Esophagus muscularis mucosa (tissue), 4 donors: ENCODE data around the gene TBX3. TPM values are rescaled to one million over a fixed set of nuclear protein-coding genes. Genes with fewer than 3 reads are reported as not detected.

Experiments
- DNase-seq: peaks from one replicate; pipeline ENCODE4 v3.0.0-alpha.2; 2017; ENCODE audit errors: extremely low spot score
- H3K27ac ChIP-seq, 4 donors: fragments of 200-600 bp; sonication (generic); replicated peaks in 1 of 4; 1 replicate in 3 of 4; 2 replicates in 1 of 4; pipeline ENCODE4 v1.5.1; 2016 to 2019; ENCODE audit warnings: mild to moderate bottlenecking in 1 of 4
- H3K27me3 ChIP-seq, 4 donors: fragments of 200-600 bp; sonication (generic); one replicate each; pipeline versions ENCODE4 v1.5.1 to v1.6.0; 2016 to 2019
- H3K36me3 ChIP-seq, 4 donors: fragments of 200-600 bp; sonication (generic); one replicate each; pipeline ENCODE4 v1.5.1; 2016 to 2019
- H3K4me1 ChIP-seq, 4 donors: fragments of 200-600 bp; sonication (generic); one replicate each; pipeline ENCODE4 v1.5.1; 2016 to 2019
- H3K4me3 ChIP-seq, 4 donors: fragments of 200-600 bp; sonication (generic); 1 replicate in 2 of 4; 2 replicates in 2 of 4; pipeline ENCODE4 v1.5.1; 2016 to 2019; ENCODE audit warnings: mild to moderate bottlenecking in 4 of 4, moderate library complexity in 1 of 4
- H3K9me3 ChIP-seq, 4 donors: fragments of 200-600 bp; sonication (generic); 1 replicate in 3 of 4; 2 replicates in 1 of 4; pipeline ENCODE4 v1.5.1; 2016 to 2019
- EP300 ChIP-seq: sonication (generic); formaldehyde crosslinking; IDR thresholded peaks from one replicate; pipeline ENCODE4 v1.6.1; 2017; ENCODE audit warnings: antibody characterized with exemption
- POLR2A ChIP-seq: fragments of 450-650 bp; IDR thresholded peaks from one replicate; pipeline ENCODE4 v1.6.1; 2017; ENCODE audit warnings: antibody characterized with exemption, moderate library complexity, mild to moderate bottlenecking, low read depth
- POLR2AphosphoS5 ChIP-seq, 2 donors: sonication (generic); formaldehyde crosslinking; IDR thresholded peaks; one replicate each; pipeline ENCODE4 v1.6.1; 2017; ENCODE audit warnings: antibody characterized with exemption in 2 of 2
- WGBS: methylation state at CpG from one replicate; pipeline ENCODE4 v1.1.5; 2018; 5-methylcytosine and 5-hydroxymethylcytosine counted together
- intact Hi-C: fragments of 100-400 bp; cut with DNase I; formaldehyde crosslinking; loops from one replicate; pipeline ENCODE4 v1.15.1; 2023
- total RNA-seq, 4 donors: library from RNA; depleted of rRNA; stranded (reverse); fragments of >200 nt; gene quantifications; one replicate each; pipeline versions ENCODE4 v1.1.0 to v1.2.1, GENCODE V29; 2016
- TF ChIP-seq, protein P1 (sequence below), 3 experiments: fragments of 200-600 bp in 2 of 3; fragments of 450-650 bp in 1 of 3; sonication (generic) in 2 of 3; IDR thresholded peaks; one replicate each; pipeline ENCODE4 v1.5.1; 2017 to 2019; ENCODE audit warnings: antibody characterized with exemption in 3 of 3, mild to moderate bottlenecking in 2 of 3, moderate library complexity in 1 of 3

Gene TBX3
- total RNA-seq, 4 donors from 2014 or later, result 5.3 to 10.4 (median 8.6) TPM

DNA sequence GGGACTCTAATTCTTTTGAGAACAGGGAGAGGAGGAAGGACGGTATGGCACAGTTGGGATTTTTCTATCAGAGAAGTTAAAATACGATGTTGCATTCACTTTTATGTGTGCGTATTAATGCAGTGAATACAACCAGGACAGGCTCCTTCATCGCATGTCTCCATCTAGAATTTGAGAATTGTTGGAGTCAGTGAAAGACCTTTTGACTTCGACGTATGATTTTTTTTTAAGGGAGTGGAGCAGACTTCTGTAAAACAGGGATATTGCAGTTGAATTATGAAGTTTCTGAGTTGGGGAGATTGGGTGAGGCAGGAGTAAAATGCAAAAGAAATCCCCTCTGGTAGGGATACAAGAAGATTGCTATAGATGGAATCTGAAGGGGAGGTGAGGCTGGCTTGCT is 9.6 kb upstream of the TBX3 start:
- DNase-seq, result no peak
- TF ChIP-seq POLR2AphosphoS5 (IDR thresholded peaks at IDR 0.05), result no peak
- no peak for TF ChIP-seq POLR2A
- no peak for TF ChIP-seq EP300
- TF ChIP-seq, protein P1, sequence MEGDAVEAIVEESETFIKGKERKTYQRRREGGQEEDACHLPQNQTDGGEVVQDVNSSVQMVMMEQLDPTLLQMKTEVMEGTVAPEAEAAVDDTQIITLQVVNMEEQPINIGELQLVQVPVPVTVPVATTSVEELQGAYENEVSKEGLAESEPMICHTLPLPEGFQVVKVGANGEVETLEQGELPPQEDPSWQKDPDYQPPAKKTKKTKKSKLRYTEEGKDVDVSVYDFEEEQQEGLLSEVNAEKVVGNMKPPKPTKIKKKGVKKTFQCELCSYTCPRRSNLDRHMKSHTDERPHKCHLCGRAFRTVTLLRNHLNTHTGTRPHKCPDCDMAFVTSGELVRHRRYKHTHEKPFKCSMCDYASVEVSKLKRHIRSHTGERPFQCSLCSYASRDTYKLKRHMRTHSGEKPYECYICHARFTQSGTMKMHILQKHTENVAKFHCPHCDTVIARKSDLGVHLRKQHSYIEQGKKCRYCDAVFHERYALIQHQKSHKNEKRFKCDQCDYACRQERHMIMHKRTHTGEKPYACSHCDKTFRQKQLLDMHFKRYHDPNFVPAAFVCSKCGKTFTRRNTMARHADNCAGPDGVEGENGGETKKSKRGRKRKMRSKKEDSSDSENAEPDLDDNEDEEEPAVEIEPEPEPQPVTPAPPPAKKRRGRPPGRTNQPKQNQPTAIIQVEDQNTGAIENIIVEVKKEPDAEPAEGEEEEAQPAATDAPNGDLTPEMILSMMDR (IDR thresholded peaks at IDR 0.05), result no peak
- peaks cover 11 to 32% (median 24%) of the 10 kb centered on the region in 4 donors for H3K4me1 ChIP-seq
- intact Hi-C loops, result no loop called here
- peaks cover 0 to 100% (median 58%) of the 10 kb centered on the region in 4 donors for H3K27me3 ChIP-seq
- H3K4me3 ChIP-seq, result no peak overlapping the region
- no peaks in the 10 kb centered on the region for H3K36me3 ChIP-seq
- 49% methylated on average over 6 of the region's 6 CpGs for WGBS
- no peaks in the 10 kb centered on the region for H3K9me3 ChIP-seq
- H3K27ac ChIP-seq, result no peak overlapping the region

DNA sequence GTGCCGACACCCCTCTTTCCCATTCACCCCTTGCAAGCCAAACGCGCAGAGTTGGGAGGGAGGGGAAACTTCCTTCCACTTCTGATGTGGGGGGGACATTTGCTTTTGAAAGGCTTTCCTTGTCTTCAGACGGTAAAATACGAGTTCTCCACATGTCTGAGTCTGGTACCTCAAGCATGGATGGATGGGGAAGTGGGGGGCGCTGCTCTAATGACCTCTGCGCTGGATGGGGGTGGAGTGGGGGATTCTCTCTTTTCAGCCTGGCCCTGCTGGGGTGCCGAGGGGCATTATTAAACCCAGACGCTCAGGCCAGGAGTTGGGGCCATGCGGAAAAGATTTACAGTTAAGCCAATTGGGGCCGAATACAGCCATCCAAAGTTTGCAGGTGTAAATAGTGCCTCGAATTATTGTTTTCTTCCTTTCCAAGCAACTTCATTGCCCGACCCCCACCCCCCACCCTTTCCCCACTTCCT is 9.1 kb upstream of the TBX3 start:
- H3K36me3 ChIP-seq, result no peaks in the 10 kb centered on the region
- peak overlapping the region; percentile 43 to 54 (median 46) for H3K4me3 ChIP-seq
- H3K27me3 ChIP-seq, result peaks cover 0 to 100% (median 59%) of the 10 kb centered on the region in 4 donors
- H3K27ac ChIP-seq, result no peak overlapping the region
- DNase-seq, result no peak
- H3K4me1 ChIP-seq, result peaks cover 8 to 28% (median 20%) of the 10 kb centered on the region in 4 donors
- H3K9me3 ChIP-seq, result no peaks in the 10 kb centered on the region
- intact Hi-C loops, result no loop called here
- 21% methylated on average over 13 of the region's 13 CpGs for WGBS
- TF ChIP-seq POLR2A (no peak), EP300 (no peak)

DNA sequence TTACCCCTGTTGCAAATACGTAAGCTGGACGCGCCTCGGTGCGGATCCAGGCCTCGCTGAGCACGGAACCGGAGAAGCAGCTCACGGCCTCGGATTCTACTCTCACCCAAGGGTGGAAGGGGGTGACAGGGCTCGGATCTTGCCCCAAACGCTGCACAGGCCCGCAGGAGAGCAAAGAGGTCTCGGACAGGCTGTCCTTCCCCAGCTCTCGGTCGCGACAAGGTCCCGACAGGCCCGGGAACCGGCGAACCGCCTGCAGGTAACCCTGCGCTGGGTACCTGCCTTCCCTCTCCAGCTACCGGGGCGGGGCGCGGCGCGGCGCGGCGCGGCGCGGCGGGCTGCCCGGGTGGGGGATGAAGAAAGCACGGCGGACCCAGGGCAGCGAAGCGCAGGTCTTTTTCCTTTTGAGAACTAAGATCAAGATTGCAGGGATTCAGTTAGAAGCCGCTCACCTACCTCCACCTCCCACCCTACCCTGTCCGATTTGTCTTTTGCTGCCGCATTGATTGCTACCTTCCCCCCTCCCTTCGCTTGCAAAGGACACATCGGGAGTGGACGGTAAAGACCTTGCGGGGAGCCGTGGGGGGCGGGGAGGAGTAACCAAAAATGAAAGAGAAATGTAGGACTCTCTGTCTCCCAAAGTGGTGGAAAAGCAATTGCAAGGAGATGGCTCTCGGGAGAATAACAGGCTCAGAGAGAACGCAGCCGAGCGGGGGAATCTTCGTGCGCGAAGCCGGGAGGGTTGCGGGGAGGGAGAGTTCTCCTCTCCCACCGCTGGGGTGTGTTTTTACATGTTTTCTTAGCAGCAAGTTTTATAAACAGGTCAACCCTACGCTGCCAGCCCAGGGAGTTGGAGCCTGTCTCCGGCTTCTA is 8.4 kb upstream of the TBX3 start:
- H3K4me3 ChIP-seq, result peak overlapping the region; percentile 43 to 54 (median 46)
- intact Hi-C loops, result no loop called here
- no peaks in the 10 kb centered on the region for H3K9me3 ChIP-seq
- peaks cover 4 to 21% (median 17%) of the 10 kb centered on the region in 4 donors for H3K4me1 ChIP-seq
- no peaks in the 10 kb centered on the region for H3K36me3 ChIP-seq
- TF ChIP-seq EP300 (no peak), POLR2A (no peak), POLR2AphosphoS5 (IDR thresholded peaks at IDR 0.05) (no peak)
- TF ChIP-seq, protein P1 (IDR thresholded peaks at IDR 0.05), result no peak
- peaks cover 0 to 100% (median 57%) of the 10 kb centered on the region in 4 donors for H3K27me3 ChIP-seq
- WGBS, result 6% methylated on average over 24 of the region's 62 CpGs
- DNase-seq, result no peak
- H3K27ac ChIP-seq, result no peak overlapping the region

DNA sequence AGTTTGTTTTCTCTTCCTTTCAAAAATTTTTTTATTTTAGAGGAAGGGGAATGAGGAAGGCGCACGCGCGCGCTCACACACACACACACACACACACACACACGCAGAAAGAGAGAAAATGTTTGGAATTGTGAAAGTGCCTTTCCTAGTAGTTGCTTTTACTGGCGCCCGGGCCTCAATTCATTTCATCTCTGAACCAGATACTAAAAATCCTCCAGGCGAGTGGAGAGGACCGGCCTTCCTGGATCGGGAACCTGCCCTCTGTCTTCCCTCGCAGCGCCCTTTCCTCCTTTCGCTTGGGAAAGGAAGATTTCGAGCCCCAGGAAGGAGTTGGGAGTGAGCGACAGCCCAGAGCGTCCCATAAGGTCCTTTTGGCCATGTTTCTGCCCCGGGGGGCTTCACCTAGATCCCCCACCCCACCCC is 7.8 kb upstream of the TBX3 start:
- intact Hi-C loops, result no loop called here
- H3K27ac ChIP-seq, result no peak overlapping the region
- WGBS, result 67% methylated on average over 17 of the region's 18 CpGs
- peaks cover 4 to 21% (median 19%) of the 10 kb centered on the region in 4 donors for H3K4me1 ChIP-seq
- TF ChIP-seq, protein P1 (IDR thresholded peaks at IDR 0.05), result no peak
- TF ChIP-seq EP300, result no peak
- no peak for TF ChIP-seq POLR2AphosphoS5 (IDR thresholded peaks at IDR 0.05)
- TF ChIP-seq POLR2A, result no peak
- no peaks in the 10 kb centered on the region for H3K36me3 ChIP-seq
- peaks cover 0 to 100% (median 57%) of the 10 kb centered on the region in 4 donors for H3K27me3 ChIP-seq
- peak overlapping the region; percentile 43 to 54 (median 46) for H3K4me3 ChIP-seq
- no peaks in the 10 kb centered on the region for H3K9me3 ChIP-seq
- DNase-seq, result no peak

DNA sequence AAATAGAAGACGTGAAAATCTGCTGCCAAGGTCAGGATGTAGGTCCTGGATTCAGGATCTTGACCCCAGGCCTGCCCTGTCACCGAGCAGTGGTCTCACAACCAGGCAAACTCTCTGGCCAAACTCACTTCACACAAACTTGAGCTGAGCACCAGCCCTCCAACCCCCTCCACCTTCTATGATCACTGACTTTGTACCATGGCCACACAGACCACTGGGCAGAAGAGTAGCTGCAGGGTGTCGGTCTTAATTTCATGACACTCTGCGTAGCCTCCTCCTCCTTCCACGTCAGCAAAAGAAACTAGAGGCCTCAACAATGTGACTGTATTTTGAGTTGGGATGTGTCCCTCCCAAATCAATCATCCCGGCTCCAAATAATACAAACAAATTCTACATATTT is 7.2 kb upstream of the TBX3 start:
- intact Hi-C loops, result no loop called here
- TF ChIP-seq, protein P1 (IDR thresholded peaks at IDR 0.05), result no peak
- TF ChIP-seq EP300 (no peak), POLR2AphosphoS5 (IDR thresholded peaks at IDR 0.05) (no peak), POLR2A (no peak)
- Histone ChIP-seq H3K27ac (no peak overlapping the region), H3K27me3 (peaks cover 0 to 100% (median 57%) of the 10 kb centered on the region in 4 donors), H3K4me1 (peaks cover 4 to 24% (median 22%) of the 10 kb centered on the region in 4 donors), H3K36me3 (no peaks in the 10 kb centered on the region), H3K9me3 (no peaks in the 10 kb centered on the region), H3K4me3 (no peak overlapping the region)
- WGBS, result 87% methylated on average over 6 of the region's 6 CpGs
- no peak for DNase-seq
